SK-N-SH (cell line): Measurements from ENCODE around the gene MYLK3. TPM values are rescaled to one million over a fixed set of nuclear protein-coding genes. Genes with fewer than 3 reads are reported as not detected.

Experiments used
- CTCF ChIA-PET: fragments of 300-600, 350-600 bp; formaldehyde crosslinking; extraction: SDS; loops from one replicate; lab custom pipeline; 2021; lab: Yijun Ruan, JAX
- POLR2A ChIA-PET: fragments of 350-600 bp; sonication (Branson Sonifier 250); formaldehyde crosslinking; extraction: SDS; loops from one replicate; lab custom pipeline; 2020; ENCODE audit warnings: antibody characterized with exemption, inconsistent platforms; lab: Yijun Ruan, JAX
- DNase-seq: peaks from one replicate; pipeline ENCODE4 v3.0.0; 2012
- H2AFZ ChIP-seq: fragments of 200-600 bp; sonication (generic); 2 replicates; pipeline ENCODE4 v1.8.1; 2016; ENCODE audit warnings: antibody characterized with exemption, mild to moderate bottlenecking, low read depth
- H3F3A ChIP-seq: fragments of 200-600 bp; sonication (generic); replicated peaks from 2 replicates; pipeline ENCODE3; 2016; ENCODE audit warnings: antibody characterized with exemption, mild to moderate bottlenecking; ENCODE audit not compliant: insufficient read depth
- H3K27ac ChIP-seq, 2 experiments: fragments of 200-500 bp in 1 of 2; fragments of 200-600 bp in 1 of 2; sonication (Bioruptor generic) in 1 of 2; sonication (generic), shearing (Covaris generic) in 1 of 2; 2 replicates each; pipeline versions ENCODE4 v1.5.1 to v1.6.1; 2014 to 2016; ENCODE audit warnings: low read depth in 2 of 2, inconsistent platforms in 1 of 2, low read length in 1 of 2, mild to moderate bottlenecking in 1 of 2, mixed read lengths in 1 of 2
- H3K27me3 ChIP-seq: fragments of 200-600 bp; sonication (generic), shearing (Covaris generic); 2 replicates; pipeline ENCODE4 v1.6.1; 2016; ENCODE audit warnings: mixed run types; ENCODE audit not compliant: insufficient read depth
- H3K36me3 ChIP-seq, 2 experiments: fragments of 200-500 bp in 1 of 2; fragments of 200-600 bp in 1 of 2; sonication (Bioruptor generic) in 1 of 2; sonication (generic) in 1 of 2; replicated peaks in 1 of 2; 2 replicates each; pipeline versions ENCODE3 to v1.5.1; 2014 to 2016; ENCODE audit warnings: low read length in 1 of 2, mild to moderate bottlenecking in 1 of 2; ENCODE audit not compliant: insufficient read depth in 2 of 2, control insufficient read depth in 1 of 2
- H3K4me1 ChIP-seq, 2 experiments: fragments of 200-500 bp in 1 of 2; fragments of 200-600 bp in 1 of 2; sonication (Bioruptor generic) in 1 of 2; sonication (generic), shearing (Covaris generic) in 1 of 2; 2 replicates each; pipeline versions ENCODE4 v1.5.1 to v1.6.1; 2014 to 2016; ENCODE audit warnings: low read depth in 1 of 2, low read length in 1 of 2, mixed run types in 1 of 2; ENCODE audit not compliant: insufficient read depth in 2 of 2, control insufficient read depth in 1 of 2
- H3K4me2 ChIP-seq: fragments of 200-600 bp; sonication (generic), shearing (Covaris generic); 2 replicates; pipeline ENCODE4 v1.6.1; 2017; ENCODE audit warnings: mixed run types
- H3K4me3 ChIP-seq, 2 experiments: fragments of 200-500 bp in 1 of 2; fragments of 200-600 bp in 1 of 2; sonication (Bioruptor generic) in 1 of 2; sonication (generic), shearing (Covaris generic) in 1 of 2; 2 replicates each; pipeline versions ENCODE4 v1.5.1 to v1.8.1; 2014 to 2016; ENCODE audit warnings: low read depth in 2 of 2, inconsistent platforms in 1 of 2, low read length in 1 of 2, mild to moderate bottlenecking in 1 of 2, mixed read lengths in 1 of 2, moderate library complexity in 1 of 2
- H3K79me2 ChIP-seq: fragments of 200-600 bp; sonication (generic); 2 replicates; pipeline ENCODE4 v1.8.1; 2017; ENCODE audit warnings: mild to moderate bottlenecking; ENCODE audit not compliant: insufficient read depth
- H3K9ac ChIP-seq: fragments of 200-600 bp; sonication (generic); 2 replicates; pipeline ENCODE4 v1.6.1; 2017; ENCODE audit warnings: mixed run types
- H3K9me2 ChIP-seq: fragments of 200-600 bp; sonication (generic); 2 replicates; pipeline ENCODE4 v1.6.1; 2017; ENCODE audit warnings: mixed run types
- H3K9me3 ChIP-seq: fragments of 200-600 bp; sonication (generic); 2 replicates; pipeline ENCODE4 v1.6.1; 2017; ENCODE audit warnings: mixed run types, mild to moderate bottlenecking, moderate library complexity
- H4K20me1 ChIP-seq: fragments of 200-600 bp; sonication (generic); 2 replicates; pipeline ENCODE4 v1.6.1; 2017; ENCODE audit warnings: mild to moderate bottlenecking, mixed run types; ENCODE audit not compliant: insufficient read depth
- CHD2 ChIP-seq: fragments of 150-350 bp; IDR thresholded peaks from 2 replicates; pipeline ENCODE4 v1.6.1; 2018; ENCODE audit warnings: low read length; ENCODE audit not compliant: partially characterized antibody
- ELF1 ChIP-seq: IDR thresholded peaks from 2 replicates; pipeline ENCODE4 v1.4.0; 2012
- EP300 ChIP-seq, 2 experiments: IDR thresholded peaks; 2 replicates each; pipeline versions ENCODE4 v1.4.0 to v1.6.1; 2012; ENCODE audit warnings: borderline replicate concordance in 1 of 2, low read depth in 1 of 2, low read length in 1 of 2
- EZH2phosphoT487 ChIP-seq: fragments of 200-600 bp; sonication (generic); IDR thresholded peaks from 2 replicates; pipeline ENCODE4 v1.6.1; 2017; ENCODE audit warnings: low read depth, mixed run types, mild to moderate bottlenecking, antibody characterized with exemption, moderate library complexity, borderline replicate concordance
- FOXJ3 ChIP-seq: sonication (generic); formaldehyde crosslinking; IDR thresholded peaks from 2 replicates; pipeline ENCODE4 v1.5.1; 2020; ENCODE audit warnings: mild to moderate bottlenecking, missing genetic modification reagents
- GABPA ChIP-seq: IDR thresholded peaks from 2 replicates; pipeline ENCODE4 v1.4.0; 2012; ENCODE audit warnings: low read depth, mild to moderate bottlenecking
- MEF2A ChIP-seq: IDR thresholded peaks from 2 replicates; pipeline ENCODE4 v1.4.0; 2012; ENCODE audit warnings: low read depth, borderline replicate concordance
- MXI1 ChIP-seq: IDR thresholded peaks from 2 replicates; pipeline ENCODE4 v1.6.1; 2012; ENCODE audit warnings: mild to moderate bottlenecking, low read depth, low read length, improper control_type of control experiment
- NFIC ChIP-seq: IDR thresholded peaks from 2 replicates; pipeline ENCODE4 v1.4.0; 2012; ENCODE audit warnings: borderline replicate concordance
- PBX3 ChIP-seq: IDR thresholded peaks from 2 replicates; pipeline ENCODE4; 2012
- POLR2AphosphoS5 ChIP-seq: IDR thresholded peaks from 2 replicates; pipeline ENCODE4 v1.6.1; 2012; ENCODE audit warnings: low read depth, low read length
- RCOR1 ChIP-seq: fragments of 150-350 bp; IDR thresholded peaks from 2 replicates; pipeline ENCODE4 v1.6.1; 2017; ENCODE audit warnings: antibody characterized with exemption, low read length
- REST ChIP-seq: IDR thresholded peaks from 2 replicates; pipeline ENCODE4 v1.6.1; 2012; ENCODE audit warnings: mild to moderate bottlenecking, low read depth, low read length, moderate library complexity
- RXRA ChIP-seq: IDR thresholded peaks from 2 replicates; pipeline ENCODE4 v1.4.0; 2012; ENCODE audit warnings: low read depth, mild to moderate bottlenecking, borderline replicate concordance
- SIN3A ChIP-seq: IDR thresholded peaks from 2 replicates; pipeline ENCODE4 v1.6.1; 2012; ENCODE audit warnings: low read depth, mild to moderate bottlenecking, low read length, moderate library complexity, borderline replicate concordance
- TAF1 ChIP-seq: IDR thresholded peaks from 2 replicates; pipeline ENCODE4 v1.6.1; 2012; ENCODE audit warnings: low read depth, mild to moderate bottlenecking, low read length, moderate library complexity, borderline replicate concordance
- TEAD4 ChIP-seq: IDR thresholded peaks from 2 replicates; pipeline ENCODE4 v1.4.0; 2012; ENCODE audit warnings: mild to moderate bottlenecking, borderline replicate concordance; ENCODE audit not compliant: insufficient read depth
- WGBS: methylation state at CpG from one replicate; pipeline ENCODE4 v1.1.6; 2017; ENCODE audit warnings: low lambda C conversion rate; 5-methylcytosine and 5-hydroxymethylcytosine counted together
- polyA plus RNA-seq, 3 experiments: library from polyadenylated mRNA; depleted of rRNA; stranded (reverse); fragments of >200 nt; gene quantifications; 2 replicates each; pipeline ENCODE4 v1.2.3, GENCODE V29; 2012
- TF ChIP-seq, protein P1 (sequence below): fragments of 150-350 bp; IDR thresholded peaks from 2 replicates; pipeline ENCODE4 v1.6.1; 2017; ENCODE audit warnings: antibody characterized with exemption, low read length, low read depth, borderline replicate concordance
- TF ChIP-seq, protein P2 (sequence below): IDR thresholded peaks from 2 replicates; pipeline ENCODE4 v1.4.0; 2012; ENCODE audit warnings: low read depth, borderline replicate concordance
- TF ChIP-seq, protein P3 (sequence below): IDR thresholded peaks from 2 replicates; pipeline ENCODE4 v1.4.0; 2012; ENCODE audit warnings: low read depth

The MYLK3 gene
- polyA plus RNA-seq, 1 of the 3 experiments (the other 2 are of a cell fraction): 0.05 TPM

DNA sequence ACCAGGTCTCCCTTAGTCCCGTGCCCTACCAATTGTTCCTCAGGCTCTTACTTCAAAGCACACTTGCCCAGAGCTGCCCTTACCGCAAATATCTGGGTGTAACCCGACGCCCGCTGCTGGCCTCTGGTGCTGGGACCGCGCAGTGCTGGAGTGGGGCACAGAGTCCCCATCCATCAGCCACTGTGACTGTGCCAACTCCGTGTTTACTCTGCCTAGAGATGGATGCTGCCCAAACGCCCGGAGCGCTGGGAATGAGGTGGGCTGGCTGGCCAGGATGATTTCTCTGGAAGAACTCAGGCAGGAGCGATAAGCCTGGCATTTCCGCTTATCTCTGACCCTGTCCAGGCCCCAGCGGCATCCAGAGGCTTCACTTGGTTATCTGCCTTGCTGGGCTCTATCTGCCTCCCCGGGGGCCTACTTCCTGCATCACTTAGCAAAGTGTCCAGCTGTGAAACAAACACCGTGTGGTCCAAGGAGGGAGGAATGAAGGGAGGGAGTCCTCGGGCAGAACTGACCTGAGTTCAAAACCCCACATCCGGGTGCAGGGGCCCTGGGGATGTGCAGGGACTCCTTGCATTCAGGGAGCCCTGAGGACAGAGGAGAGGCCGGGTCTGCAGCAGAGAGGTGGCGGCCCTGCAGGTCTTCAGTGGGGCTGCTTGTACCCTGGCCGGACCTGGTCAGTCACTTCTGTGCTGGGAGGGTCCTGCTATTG is 9.4 kb upstream of the MYLK3 start (continued):
- TF ChIP-seq PBX3 (peak; percentile 56), FOXJ3 (CRISPR knock-in tag) (peak; percentile 99), POLR2AphosphoS5 (peak; percentile 40), MXI1 (no peak; the same call in 1 of the 2 replicates), GABPA (no peak), CHD2 (peak; percentile 95)
- TF ChIP-seq, protein P1, sequence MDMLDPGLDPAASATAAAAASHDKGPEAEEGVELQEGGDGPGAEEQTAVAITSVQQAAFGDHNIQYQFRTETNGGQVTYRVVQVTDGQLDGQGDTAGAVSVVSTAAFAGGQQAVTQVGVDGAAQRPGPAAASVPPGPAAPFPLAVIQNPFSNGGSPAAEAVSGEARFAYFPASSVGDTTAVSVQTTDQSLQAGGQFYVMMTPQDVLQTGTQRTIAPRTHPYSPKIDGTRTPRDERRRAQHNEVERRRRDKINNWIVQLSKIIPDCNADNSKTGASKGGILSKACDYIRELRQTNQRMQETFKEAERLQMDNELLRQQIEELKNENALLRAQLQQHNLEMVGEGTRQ: no peak
- TF ChIP-seq, protein P2, sequence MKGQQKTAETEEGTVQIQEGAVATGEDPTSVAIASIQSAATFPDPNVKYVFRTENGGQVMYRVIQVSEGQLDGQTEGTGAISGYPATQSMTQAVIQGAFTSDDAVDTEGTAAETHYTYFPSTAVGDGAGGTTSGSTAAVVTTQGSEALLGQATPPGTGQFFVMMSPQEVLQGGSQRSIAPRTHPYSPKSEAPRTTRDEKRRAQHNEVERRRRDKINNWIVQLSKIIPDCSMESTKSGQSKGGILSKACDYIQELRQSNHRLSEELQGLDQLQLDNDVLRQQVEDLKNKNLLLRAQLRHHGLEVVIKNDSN: no peak
- TF ChIP-seq, protein P3, sequence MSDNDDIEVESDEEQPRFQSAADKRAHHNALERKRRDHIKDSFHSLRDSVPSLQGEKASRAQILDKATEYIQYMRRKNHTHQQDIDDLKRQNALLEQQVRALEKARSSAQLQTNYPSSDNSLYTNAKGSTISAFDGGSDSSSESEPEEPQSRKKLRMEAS: no peak

DNA sequence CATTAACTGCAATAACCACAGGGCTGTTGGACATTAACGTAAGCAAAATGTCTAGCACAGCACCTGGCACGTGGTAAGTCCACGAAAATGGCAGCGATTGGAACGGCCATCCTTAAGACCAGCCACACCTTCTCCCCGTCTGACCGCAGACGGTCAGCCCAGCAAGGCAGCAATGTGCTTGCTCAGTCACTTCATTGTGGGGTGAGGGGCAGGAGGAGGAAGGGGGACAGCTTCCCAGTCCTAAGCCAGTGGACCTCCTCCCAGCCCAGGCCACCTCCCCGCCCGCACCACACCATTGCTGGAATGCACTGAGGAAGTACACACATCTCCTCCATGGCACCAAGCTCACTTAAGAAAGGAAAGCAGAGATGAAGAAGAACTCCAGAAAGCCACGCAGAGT is 8.6 kb upstream of the MYLK3 start:
- Histone ChIP-seq H4K20me1 (no peaks in the 10 kb centered on the region), H3K36me3 (no peaks in the 10 kb centered on the region), H2AFZ (no peak overlapping the region), H3K4me2 (peak overlapping the region; percentile 28; the same call in 1 of the 2 replicates), H3K27ac (peak overlapping the region in 1 of 2 experiments; percentile 23; a peak in 1 of 4 replicates), H3K9me3 (no peaks in the 10 kb centered on the region), H3K4me1 (peaks cover 0 to 28% of the 10 kb centered on the region in 2 experiments; a peak in 1 of 4 replicates), H3K9ac (no peak overlapping the region), H3K79me2 (no peaks in the 10 kb centered on the region), H3F3A (no peaks in the 10 kb centered on the region), H3K9me2 (no peaks in the 10 kb centered on the region), H3K4me3 (no peak overlapping the region), H3K27me3 (no peaks in the 10 kb centered on the region)
- DNase-seq: no peak
- POLR2A ChIA-PET: interaction anchor here (1.3 kb wide), 1 partner anchor 67 kb away, joined by 7 read pairs; the partner anchor contains the start of gene ORC6
- 87% methylated on average over 11 of the region's 11 CpGs for WGBS
- TF ChIP-seq TEAD4 (no peak), EP300 (IDR thresholded peaks at IDR 0.05; ENCODE audit: borderline replicate concordance in 1 of 2, low read depth in 1 of 2, low read length in 1 of 2) (no peak), CHD2 (no peak), RXRA (no peak), ELF1 (no peak), EZH2phosphoT487 (no peak), RCOR1 (no peak), TAF1 (no peak), SIN3A (no peak), POLR2AphosphoS5 (no peak), REST (no peak), GABPA (no peak), MEF2A (no peak), NFIC (no peak)
- CTCF ChIA-PET: interaction anchor here (0.8 to 3.0 kb wide), 12 partner anchors 9 to 1408 kb away, joined by 3 to 18 read pairs (median 4); partner anchors contain the start of genes GPT2, MYLK3, ORC6 and VPS35
